Esophagus muscularis mucosa (tissue), 4 donors: Measurements from ENCODE around the gene EML2. TPM values are rescaled to one million over a fixed set of nuclear protein-coding genes. Genes with fewer than 3 reads are reported as not detected.

ENCODE experiments used
- DNase-seq: peaks from one replicate; pipeline ENCODE4 v3.0.0-alpha.2; 2017; ENCODE audit errors: extremely low spot score
- H3K27ac ChIP-seq, 4 donors: fragments of 200-600 bp; sonication (generic); replicated peaks in 1 of 4; 1 replicate in 3 of 4; 2 replicates in 1 of 4; pipeline ENCODE4 v1.5.1; 2016 to 2019; ENCODE audit warnings: mild to moderate bottlenecking in 1 of 4
- H3K27me3 ChIP-seq, 4 donors: fragments of 200-600 bp; sonication (generic); one replicate each; pipeline versions ENCODE4 v1.5.1 to v1.6.0; 2016 to 2019
- H3K36me3 ChIP-seq, 4 donors: fragments of 200-600 bp; sonication (generic); one replicate each; pipeline ENCODE4 v1.5.1; 2016 to 2019
- H3K4me1 ChIP-seq, 4 donors: fragments of 200-600 bp; sonication (generic); one replicate each; pipeline ENCODE4 v1.5.1; 2016 to 2019
- H3K4me3 ChIP-seq, 4 donors: fragments of 200-600 bp; sonication (generic); 1 replicate in 2 of 4; 2 replicates in 2 of 4; pipeline ENCODE4 v1.5.1; 2016 to 2019; ENCODE audit warnings: mild to moderate bottlenecking in 4 of 4, moderate library complexity in 1 of 4
- H3K9me3 ChIP-seq, 4 donors: fragments of 200-600 bp; sonication (generic); 1 replicate in 3 of 4; 2 replicates in 1 of 4; pipeline ENCODE4 v1.5.1; 2016 to 2019
- CTCF ChIP-seq, 3 experiments: fragments of 200-600 bp in 2 of 3; fragments of 450-650 bp in 1 of 3; sonication (generic) in 2 of 3; IDR thresholded peaks; one replicate each; pipeline ENCODE4 v1.5.1; 2017 to 2019; ENCODE audit warnings: antibody characterized with exemption in 3 of 3, mild to moderate bottlenecking in 2 of 3, moderate library complexity in 1 of 3
- EP300 ChIP-seq: sonication (generic); formaldehyde crosslinking; IDR thresholded peaks from one replicate; pipeline ENCODE4 v1.6.1; 2017; ENCODE audit warnings: antibody characterized with exemption
- POLR2A ChIP-seq: fragments of 450-650 bp; IDR thresholded peaks from one replicate; pipeline ENCODE4 v1.6.1; 2017; ENCODE audit warnings: antibody characterized with exemption, moderate library complexity, mild to moderate bottlenecking, low read depth
- POLR2AphosphoS5 ChIP-seq, 2 donors: sonication (generic); formaldehyde crosslinking; IDR thresholded peaks; one replicate each; pipeline ENCODE4 v1.6.1; 2017; ENCODE audit warnings: antibody characterized with exemption in 2 of 2
- WGBS: methylation state at CpG from one replicate; pipeline ENCODE4 v1.1.5; 2018; 5-methylcytosine and 5-hydroxymethylcytosine counted together
- intact Hi-C: fragments of 100-400 bp; cut with DNase I; formaldehyde crosslinking; loops from one replicate; pipeline ENCODE4 v1.15.1; 2023
- total RNA-seq, 4 donors: library from RNA; depleted of rRNA; stranded (reverse); fragments of >200 nt; gene quantifications; one replicate each; pipeline versions ENCODE4 v1.1.0 to v1.2.1, GENCODE V29; 2016

The EML2 gene
- total RNA-seq, 4 donors from 2014 or later = 12.0 to 28.4 (median 18.3) TPM

- WGBS = 73% methylated on average over 8 of the region's 10 CpGs
- H3K4me3 ChIP-seq = no peak overlapping the region
- peak overlapping the region in 3 of 4 donors; percentile 38 to 59 (median 45) for H3K27ac ChIP-seq
- intact Hi-C loops = no loop called here
- H3K27me3 ChIP-seq = no peaks in the 10 kb centered on the region
- H3K9me3 ChIP-seq = no peaks in the 10 kb centered on the region
- H3K4me1 ChIP-seq = peaks cover 0 to 18% (median 9%) of the 10 kb centered on the region in 4 donors
- TF ChIP-seq CTCF (IDR thresholded peaks at IDR 0.05) (no peak), POLR2A (no peak), EP300 (no peak), POLR2AphosphoS5 (IDR thresholded peaks at IDR 0.05) (peak; percentile 12 to 55)
- DNase-seq = no peak
- H3K36me3 ChIP-seq = peaks cover 8 to 80% (median 54%) of the 10 kb centered on the region in 4 donors
Measured at GRCh38 chr19:45613926-45614725, 25.1 kb downstream of the EML2 start.

- H3K27me3 ChIP-seq = peaks cover 0 to 4% (median 0%) of the 10 kb centered on the region in 4 donors
- no peak for TF ChIP-seq EP300
- TF ChIP-seq POLR2AphosphoS5 (IDR thresholded peaks at IDR 0.05) = no peak
- no peak for TF ChIP-seq POLR2A
- TF ChIP-seq CTCF (IDR thresholded peaks at IDR 0.05) = no peak
- H3K4me1 ChIP-seq = peaks cover 10 to 12% (median 12%) of the 10 kb centered on the region in 4 donors
- WGBS = 95% methylated on average over 6 of the region's 6 CpGs
- no peak overlapping the region for H3K27ac ChIP-seq
- no peak overlapping the region for H3K4me3 ChIP-seq
- intact Hi-C loops = no loop called here
- no peak for DNase-seq
- peaks cover 0 to 52% (median 35%) of the 10 kb centered on the region in 4 donors for H3K36me3 ChIP-seq
- H3K9me3 ChIP-seq = no peaks in the 10 kb centered on the region
Measured at GRCh38 chr19:45608948-45609347, 30.2 kb downstream of the EML2 start.

- Histone ChIP-seq H3K9me3 (no peaks in the 10 kb centered on the region), H3K4me1 (peaks cover 11 to 13% (median 12%) of the 10 kb centered on the region in 4 donors), H3K4me3 (peak overlapping the region; percentile 20 to 51 (median 36)), H3K27ac (peak overlapping the region in 3 of 4 donors; percentile 27 to 49 (median 27)), H3K36me3 (peaks cover 0 to 36% (median 19%) of the 10 kb centered on the region in 4 donors), H3K27me3 (peaks cover 0 to 18% (median 4%) of the 10 kb centered on the region in 4 donors)
- intact Hi-C loops = loop anchor here (1.0 kb wide), 1 partner anchor 35 kb away; no protein-coding TSS in a partner anchor
- no peak for TF ChIP-seq EP300
- TF ChIP-seq CTCF (IDR thresholded peaks at IDR 0.05) = peak; percentile 88 to 97 (median 94)
- peak; percentile 50 to 77 for TF ChIP-seq POLR2AphosphoS5 (IDR thresholded peaks at IDR 0.05)
- WGBS = 22% methylated on average over 19 of the region's 28 CpGs
- DNase-seq = no peak
Measured at GRCh38 chr19:45607071-45608029, 31.8 kb downstream of the EML2 start.

GRCh38 chr19:45601524-45602374 lies 37.4 kb downstream of the EML2 start, which contains the start of gene GPR4:
Gene GPR4 (minus strand): TSS chr19:45602212. CDS start chr19:45591866, 10,346 bp downstream.
- H3K4me3 ChIP-seq = peak within 1 kb of the TSS; percentile 47 to 56 (median 49)

More at GRCh38 chr19:45601524-45602374, 37.4 kb downstream of the EML2 start, which contains the start of gene GPR4:
- WGBS = 8% methylated on average over 15 of the region's 52 CpGs
- peaks cover 18 to 47% (median 40%) of the 10 kb centered on the region in 4 donors for H3K4me1 ChIP-seq
- H3K9me3 ChIP-seq = no peaks in the 10 kb centered on the region
- peak; percentile 19 to 50 for TF ChIP-seq POLR2AphosphoS5 (IDR thresholded peaks at IDR 0.05)
- TF ChIP-seq POLR2A = no peak
- no peak for TF ChIP-seq EP300
- intact Hi-C loops = no loop called here
- peak within 1 kb of the TSS; percentile 53 to 67 (median 63) for H3K27ac ChIP-seq
- DNase-seq = no peak
- H3K27me3 ChIP-seq = peaks cover 0 to 74% (median 40%) of the 10 kb centered on the region in 4 donors
- no peaks in the 10 kb centered on the region for H3K36me3 ChIP-seq
